Measurements from ENCODE around the gene EID2B. TPM values are rescaled to one million over a fixed set of nuclear protein-coding genes. Genes with fewer than 3 reads are reported as not detected.
A peak's percentile ranks its signal among the peaks of the same experiment; 100 is the strongest.

EID2B gene
- total and polyA plus RNA-seq, 2 experiments from 2014 or later: 2.2 to 3.7 TPM

DNA sequence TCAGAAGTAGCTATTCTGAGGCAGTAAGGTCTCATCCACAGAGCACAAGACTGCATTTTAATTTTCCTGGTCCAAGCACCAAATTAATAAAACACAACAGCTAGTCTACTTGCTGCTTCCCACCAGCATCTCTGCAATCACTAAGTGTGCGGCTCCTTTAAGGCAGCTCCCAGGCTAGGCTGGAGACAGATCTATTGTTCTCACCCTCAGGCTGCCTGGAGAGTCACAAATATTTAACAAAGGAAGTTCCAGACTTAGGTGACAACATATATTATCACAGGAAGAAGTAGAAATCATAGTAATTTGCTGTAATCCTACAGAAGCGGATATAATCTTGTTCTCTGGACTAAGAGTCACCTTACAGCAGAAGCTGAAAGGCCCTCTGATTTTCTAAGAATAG, 9.6 kb upstream of the EID2B start:
- TF ChIP-seq, protein P1, sequence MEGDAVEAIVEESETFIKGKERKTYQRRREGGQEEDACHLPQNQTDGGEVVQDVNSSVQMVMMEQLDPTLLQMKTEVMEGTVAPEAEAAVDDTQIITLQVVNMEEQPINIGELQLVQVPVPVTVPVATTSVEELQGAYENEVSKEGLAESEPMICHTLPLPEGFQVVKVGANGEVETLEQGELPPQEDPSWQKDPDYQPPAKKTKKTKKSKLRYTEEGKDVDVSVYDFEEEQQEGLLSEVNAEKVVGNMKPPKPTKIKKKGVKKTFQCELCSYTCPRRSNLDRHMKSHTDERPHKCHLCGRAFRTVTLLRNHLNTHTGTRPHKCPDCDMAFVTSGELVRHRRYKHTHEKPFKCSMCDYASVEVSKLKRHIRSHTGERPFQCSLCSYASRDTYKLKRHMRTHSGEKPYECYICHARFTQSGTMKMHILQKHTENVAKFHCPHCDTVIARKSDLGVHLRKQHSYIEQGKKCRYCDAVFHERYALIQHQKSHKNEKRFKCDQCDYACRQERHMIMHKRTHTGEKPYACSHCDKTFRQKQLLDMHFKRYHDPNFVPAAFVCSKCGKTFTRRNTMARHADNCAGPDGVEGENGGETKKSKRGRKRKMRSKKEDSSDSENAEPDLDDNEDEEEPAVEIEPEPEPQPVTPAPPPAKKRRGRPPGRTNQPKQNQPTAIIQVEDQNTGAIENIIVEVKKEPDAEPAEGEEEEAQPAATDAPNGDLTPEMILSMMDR (IDR thresholded peaks at IDR 0.05; ENCODE audit: poor library complexity): no peak
- TF ChIP-seq EZH2 (IDR thresholded peaks at IDR 0.05; ENCODE audit: borderline replicate concordance) (no peak), EZH2phosphoT487 (IDR thresholded peaks at IDR 0.05; ENCODE audit: low read depth, severe bottlenecking, unreplicated experiment) (no peak)
- H3K4me1 ChIP-seq (ENCODE audit: insufficient read depth): peaks cover 12% of the 10 kb centered on the region
- H3K36me3 ChIP-seq (replicated peaks; ENCODE audit: insufficient read depth, low read depth): no peaks in the 10 kb centered on the region
- H2AFZ ChIP-seq: no peak overlapping the region
- no peaks in the 10 kb centered on the region for H3K9me3 ChIP-seq (ENCODE audit: low read depth)
- 39% methylated on average over 2 of the region's 2 CpGs for WGBS (ENCODE audit: low lambda C conversion rate, missing lambda C conversion rate)
- H4K20me1 ChIP-seq (ENCODE audit: insufficient read depth, poor library complexity, severe bottlenecking): peaks cover 4% of the 10 kb centered on the region
- DNase-seq (ENCODE audit: low spot score): no peak
- H3K4me2 ChIP-seq: no peak overlapping the region
- no peaks in the 10 kb centered on the region for H3K9me2 ChIP-seq (replicated peaks; ENCODE audit: insufficient read depth)
- H3K79me2 ChIP-seq: peaks cover 23% of the 10 kb centered on the region
- no peak overlapping the region for H3K4me3 ChIP-seq
- H3K27me3 ChIP-seq: no peaks in the 10 kb centered on the region
- no peak overlapping the region for H3K27ac ChIP-seq

DNA sequence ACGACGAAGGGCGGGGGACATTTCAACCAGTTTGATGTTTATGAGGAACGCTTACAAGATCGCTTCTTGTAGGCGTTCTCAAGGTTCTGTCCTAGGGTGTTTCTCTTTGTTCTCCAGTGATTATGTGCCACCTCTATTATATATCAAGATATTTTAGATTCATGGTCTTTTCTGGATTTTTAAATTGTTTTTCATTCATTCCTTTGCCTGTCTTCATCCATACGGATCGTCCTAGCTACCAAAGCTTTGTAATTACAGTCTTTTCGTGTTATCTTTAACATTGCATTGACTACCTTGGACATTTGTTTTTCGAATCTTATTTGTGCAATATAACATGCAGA, 7.7 kb upstream of the EID2B start:
- no peak overlapping the region for H3K4me3 ChIP-seq
- peaks cover 31% of the 10 kb centered on the region for H3K79me2 ChIP-seq
- H3K4me2 ChIP-seq: peak overlapping the region; percentile 71
- peaks cover 4% of the 10 kb centered on the region for H4K20me1 ChIP-seq (ENCODE audit: insufficient read depth, poor library complexity, severe bottlenecking)
- H3K4me1 ChIP-seq (ENCODE audit: insufficient read depth): peaks cover 12% of the 10 kb centered on the region
- WGBS (ENCODE audit: low lambda C conversion rate, missing lambda C conversion rate): 20% methylated on average over 10 of the region's 10 CpGs
- DNase-seq (ENCODE audit: low spot score): no peak
- peak overlapping the region; percentile 51 for H2AFZ ChIP-seq
- no peaks in the 10 kb centered on the region for H3K9me3 ChIP-seq (ENCODE audit: low read depth)
- no peaks in the 10 kb centered on the region for H3K36me3 ChIP-seq (replicated peaks; ENCODE audit: insufficient read depth, low read depth)
- H3K27me3 ChIP-seq: no peaks in the 10 kb centered on the region
- no peak overlapping the region for H3K27ac ChIP-seq
- TF ChIP-seq EZH2 (IDR thresholded peaks at IDR 0.05; ENCODE audit: borderline replicate concordance): no peak
- TF ChIP-seq, protein P1 (IDR thresholded peaks at IDR 0.05; ENCODE audit: poor library complexity): no peak
- no peak for TF ChIP-seq EZH2phosphoT487 (IDR thresholded peaks at IDR 0.05; ENCODE audit: low read depth, severe bottlenecking, unreplicated experiment)
- no peaks in the 10 kb centered on the region for H3K9me2 ChIP-seq (replicated peaks; ENCODE audit: insufficient read depth)

DNA sequence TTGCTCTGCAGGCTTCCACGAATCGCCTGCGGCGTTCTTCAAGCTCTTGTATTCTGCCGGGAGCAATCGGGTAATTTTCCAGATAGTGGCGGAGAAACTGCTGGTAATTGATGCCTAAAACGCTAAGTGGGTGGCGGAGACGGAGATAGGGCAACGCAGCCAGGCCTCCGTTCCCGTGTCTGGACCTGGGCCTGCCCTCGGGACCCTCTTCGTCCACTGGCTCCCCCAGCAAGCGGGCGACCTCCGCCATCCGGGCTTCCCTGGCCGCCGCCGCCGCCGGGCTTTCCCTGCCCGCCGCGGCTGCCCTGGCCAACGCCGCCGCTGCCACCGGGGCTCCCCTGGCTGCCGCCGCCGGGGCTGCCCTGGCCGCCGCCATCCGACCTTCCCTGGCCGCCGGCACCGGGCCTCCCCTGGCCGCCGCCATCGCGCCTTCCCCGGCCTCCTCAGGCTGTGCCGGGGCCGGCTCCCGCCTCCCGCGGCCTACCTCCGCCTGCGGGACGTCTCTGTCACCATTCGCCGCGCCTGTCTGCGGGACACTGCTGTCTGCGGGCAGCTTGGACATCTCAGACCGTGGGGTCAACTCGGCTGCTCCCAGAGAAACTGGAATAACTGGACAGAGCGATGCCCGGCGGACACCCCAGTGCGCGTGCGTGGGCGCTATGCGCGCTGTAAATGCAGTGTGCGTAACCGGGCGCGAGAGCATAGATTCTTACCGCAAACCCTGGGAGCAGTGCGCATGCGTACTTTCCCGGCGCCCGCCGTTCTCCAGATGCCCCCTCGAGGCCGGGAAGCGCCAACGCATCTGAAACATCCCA, 7.1 kb upstream of the EID2B start, which contains the start of gene EID2:
Gene EID2 (minus strand): TSS at position 644 of the 815 bp plus-strand sequence. CDS start 82 bp downstream, at position 562.
- WGBS (ENCODE audit: low lambda C conversion rate, missing lambda C conversion rate): under 1% methylated on average over 73 of the region's 84 CpGs
- Histone ChIP-seq H4K20me1 (ENCODE audit: insufficient read depth, poor library complexity, severe bottlenecking) (peaks cover 4% of the 10 kb centered on the region), H3K9me3 (ENCODE audit: low read depth) (no peaks in the 10 kb centered on the region), H3K4me2 (peak within 1 kb of the TSS; percentile 83), H3K27me3 (no peaks in the 10 kb centered on the region), H3K9me2 (replicated peaks; ENCODE audit: insufficient read depth) (no peaks in the 10 kb centered on the region), H3K36me3 (replicated peaks; ENCODE audit: insufficient read depth, low read depth) (no peaks in the 10 kb centered on the region), H2AFZ (peak within 1 kb of the TSS; percentile 73), H3K4me1 (ENCODE audit: insufficient read depth) (peaks cover 12% of the 10 kb centered on the region), H3K4me3 (peak within 1 kb of the TSS; percentile 88), H3K27ac (peak within 1 kb of the TSS; percentile 92), H3K79me2 (peaks cover 31% of the 10 kb centered on the region)
- DNase-seq (ENCODE audit: low spot score): peak; percentile 98
- TF ChIP-seq, protein P1 (IDR thresholded peaks at IDR 0.05; ENCODE audit: poor library complexity): peak; percentile 70
- TF ChIP-seq EZH2 (IDR thresholded peaks at IDR 0.05; ENCODE audit: borderline replicate concordance) (no peak), EZH2phosphoT487 (IDR thresholded peaks at IDR 0.05; ENCODE audit: low read depth, severe bottlenecking, unreplicated experiment) (no peak)

Data from hepatocyte (in vitro differentiated cells).